GM12801 (cell line): ENCODE data around the gene KIFC1.

Experiments
- TF ChIP-seq, protein P1 (sequence below): IDR thresholded peaks from one replicate; pipeline ENCODE4 v1.5.1; 2011; ENCODE audit warnings: control low read depth; ENCODE audit not compliant: insufficient read length; ENCODE audit errors: extremely low read depth

Gene KIFC1

DNA sequence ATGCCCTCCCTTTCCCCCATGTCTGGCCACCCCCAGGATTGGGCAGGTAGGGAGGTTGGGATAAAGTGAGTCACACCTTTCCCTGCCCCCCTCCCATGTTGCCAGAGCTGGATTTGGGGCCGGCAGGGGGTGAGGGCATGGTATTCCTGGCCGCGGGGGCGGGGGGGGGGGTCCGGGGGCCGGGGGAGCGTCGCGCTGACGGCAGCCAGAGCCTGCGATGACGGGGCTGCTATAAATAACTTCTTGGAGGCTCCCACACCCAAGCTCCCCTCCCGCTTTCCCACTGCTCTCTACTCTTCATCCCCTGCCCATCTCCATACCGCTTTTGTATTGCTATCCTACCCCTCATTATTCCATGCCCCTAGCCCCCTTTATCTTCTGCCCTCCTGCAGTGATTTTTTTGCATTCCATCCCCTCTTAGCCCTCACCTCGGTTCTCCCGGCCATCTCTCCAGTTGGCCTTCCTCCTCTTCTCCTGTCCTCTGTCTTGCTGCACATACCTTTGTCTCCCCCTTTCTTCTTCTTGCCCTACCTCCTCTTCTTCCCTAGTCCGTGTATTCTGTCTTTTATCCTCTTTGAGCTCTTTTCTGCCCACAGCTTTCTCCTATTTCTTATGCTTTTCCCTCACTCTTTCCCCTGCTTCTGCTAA lies 42.0 kb downstream of the KIFC1 start:
- TF ChIP-seq, protein P1, sequence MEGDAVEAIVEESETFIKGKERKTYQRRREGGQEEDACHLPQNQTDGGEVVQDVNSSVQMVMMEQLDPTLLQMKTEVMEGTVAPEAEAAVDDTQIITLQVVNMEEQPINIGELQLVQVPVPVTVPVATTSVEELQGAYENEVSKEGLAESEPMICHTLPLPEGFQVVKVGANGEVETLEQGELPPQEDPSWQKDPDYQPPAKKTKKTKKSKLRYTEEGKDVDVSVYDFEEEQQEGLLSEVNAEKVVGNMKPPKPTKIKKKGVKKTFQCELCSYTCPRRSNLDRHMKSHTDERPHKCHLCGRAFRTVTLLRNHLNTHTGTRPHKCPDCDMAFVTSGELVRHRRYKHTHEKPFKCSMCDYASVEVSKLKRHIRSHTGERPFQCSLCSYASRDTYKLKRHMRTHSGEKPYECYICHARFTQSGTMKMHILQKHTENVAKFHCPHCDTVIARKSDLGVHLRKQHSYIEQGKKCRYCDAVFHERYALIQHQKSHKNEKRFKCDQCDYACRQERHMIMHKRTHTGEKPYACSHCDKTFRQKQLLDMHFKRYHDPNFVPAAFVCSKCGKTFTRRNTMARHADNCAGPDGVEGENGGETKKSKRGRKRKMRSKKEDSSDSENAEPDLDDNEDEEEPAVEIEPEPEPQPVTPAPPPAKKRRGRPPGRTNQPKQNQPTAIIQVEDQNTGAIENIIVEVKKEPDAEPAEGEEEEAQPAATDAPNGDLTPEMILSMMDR: no peak

DNA sequence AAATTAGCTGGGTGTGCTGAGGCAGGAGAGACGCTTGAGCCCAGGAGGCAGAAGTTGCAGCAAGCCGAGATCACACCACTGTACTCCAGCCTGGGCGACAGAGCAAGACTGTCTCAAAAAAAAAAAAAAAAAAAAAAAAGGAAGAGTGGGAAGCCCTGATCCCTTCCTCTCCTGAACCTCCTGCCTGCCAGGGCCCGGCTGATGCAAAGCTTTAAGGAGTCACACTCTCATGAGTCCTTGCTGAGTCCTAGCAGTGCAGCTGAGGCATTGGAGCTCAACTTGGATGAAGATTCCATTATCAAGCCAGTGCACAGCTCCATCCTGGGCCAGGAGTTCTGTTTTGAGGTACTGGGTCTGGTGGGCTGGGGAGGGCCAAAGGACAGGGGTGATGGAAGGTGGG lies 43.3 kb downstream of the KIFC1 start:
- TF ChIP-seq, protein P1: no peak

DNA sequence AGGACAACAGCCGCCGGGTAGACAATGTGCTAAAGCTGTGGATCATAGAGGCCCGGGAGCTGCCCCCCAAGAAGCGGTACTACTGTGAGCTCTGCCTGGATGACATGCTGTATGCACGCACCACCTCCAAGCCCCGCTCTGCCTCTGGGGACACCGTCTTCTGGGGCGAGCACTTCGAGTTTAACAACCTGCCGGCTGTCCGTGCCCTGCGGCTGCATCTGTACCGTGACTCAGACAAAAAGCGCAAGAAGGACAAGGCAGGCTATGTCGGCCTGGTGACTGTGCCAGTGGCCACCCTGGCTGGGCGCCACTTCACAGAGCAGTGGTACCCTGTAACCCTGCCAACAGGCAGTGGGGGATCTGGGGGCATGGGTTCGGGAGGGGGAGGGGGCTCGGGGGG lies 46.0 kb downstream of the KIFC1 start:
- TF ChIP-seq, protein P1: no peak

DNA sequence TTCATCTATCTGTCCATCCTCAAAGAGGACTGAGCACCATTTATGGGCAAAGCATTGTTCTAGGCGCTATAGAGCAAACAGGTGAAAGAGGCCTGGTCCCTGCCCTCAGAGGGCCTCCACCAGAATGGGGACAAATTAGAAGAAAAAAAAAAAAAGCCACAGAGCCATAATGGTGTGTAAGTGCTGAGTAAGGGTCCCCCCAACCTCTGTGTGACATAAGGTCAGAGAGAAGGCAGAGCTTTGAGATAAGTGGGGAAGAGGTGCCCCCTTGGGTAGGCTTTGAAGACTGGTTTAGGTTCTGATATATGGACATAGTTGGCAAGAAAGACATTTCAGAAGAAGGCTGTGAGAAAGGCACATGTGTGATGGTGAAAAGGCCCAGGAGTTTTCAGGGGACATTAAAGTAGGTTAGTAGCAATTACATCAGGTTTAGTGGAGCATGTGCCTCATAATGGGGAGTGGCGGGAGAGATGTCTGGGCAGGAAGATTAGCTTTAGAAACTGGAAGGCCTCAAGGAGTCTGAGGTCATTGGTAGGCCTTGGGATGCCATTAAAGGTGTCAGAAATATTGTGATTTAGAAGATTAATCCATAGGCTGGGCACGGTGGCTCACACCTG lies 47.5 kb downstream of the KIFC1 start:
- TF ChIP-seq, protein P1: no peak

DNA sequence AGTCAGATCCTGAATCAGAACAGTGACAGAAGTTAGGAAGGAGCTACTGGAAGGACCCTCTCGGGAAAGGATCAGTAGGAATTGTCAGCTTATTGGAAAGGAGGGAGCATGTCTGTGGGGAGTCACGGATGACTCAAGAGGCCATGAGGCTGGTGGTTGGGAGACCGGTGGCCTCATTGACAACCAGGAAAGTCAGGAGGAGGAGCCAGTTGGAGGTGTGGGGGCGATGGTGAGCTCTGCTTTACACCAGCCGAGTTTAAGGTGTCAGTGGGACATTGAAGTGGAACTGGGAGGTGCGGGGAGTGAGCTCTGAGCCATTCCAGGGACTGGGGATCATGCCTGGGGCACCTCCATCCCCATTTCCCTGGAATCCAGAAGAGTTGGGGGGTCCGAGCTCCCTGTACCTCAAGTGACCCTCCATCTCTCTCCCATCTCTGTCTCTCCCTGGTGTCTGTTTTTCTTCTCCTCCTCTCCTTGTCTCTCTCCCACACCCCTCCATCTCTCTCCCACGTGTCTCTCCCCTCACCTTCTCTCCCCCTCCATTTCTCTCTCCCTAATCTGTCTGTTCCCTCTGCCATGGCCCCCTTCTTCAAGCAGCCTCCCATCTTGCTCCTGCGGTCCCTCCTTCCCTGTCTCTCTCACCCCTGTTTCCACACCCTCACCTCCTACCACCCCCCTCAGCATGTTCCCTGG lies 48.5 kb downstream of the KIFC1 start:
- TF ChIP-seq, protein P1: no peak

DNA sequence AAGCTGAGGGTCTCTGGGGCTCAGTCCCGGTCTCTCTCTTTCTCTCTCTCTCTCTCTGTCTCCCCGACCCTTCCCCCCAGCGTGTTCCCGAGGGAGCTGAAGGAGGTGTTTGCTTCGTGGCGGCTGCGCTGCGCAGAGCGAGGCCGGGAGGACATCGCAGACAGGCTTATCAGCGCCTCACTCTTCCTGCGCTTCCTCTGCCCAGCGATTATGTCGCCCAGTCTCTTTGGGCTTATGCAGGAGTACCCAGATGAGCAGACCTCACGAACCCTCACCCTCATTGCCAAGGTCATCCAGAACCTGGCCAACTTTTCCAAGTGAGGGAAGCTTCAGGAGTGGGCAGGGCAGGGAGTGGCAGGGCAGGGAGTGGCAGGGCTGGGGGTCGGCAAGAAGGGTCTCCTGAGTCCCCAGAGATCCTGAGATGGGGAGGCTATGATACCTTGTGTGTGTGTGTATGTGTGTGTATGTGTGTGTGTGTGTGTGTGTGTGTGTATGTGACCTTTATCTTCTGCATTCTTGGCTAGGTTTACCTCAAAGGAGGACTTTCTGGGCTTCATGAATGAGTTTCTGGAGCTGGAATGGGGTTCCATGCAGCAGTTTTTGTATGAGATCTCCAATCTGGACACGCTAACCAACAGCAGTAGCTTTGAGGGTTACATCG lies 49.2 kb downstream of the KIFC1 start:
- TF ChIP-seq, protein P1: no peak

DNA sequence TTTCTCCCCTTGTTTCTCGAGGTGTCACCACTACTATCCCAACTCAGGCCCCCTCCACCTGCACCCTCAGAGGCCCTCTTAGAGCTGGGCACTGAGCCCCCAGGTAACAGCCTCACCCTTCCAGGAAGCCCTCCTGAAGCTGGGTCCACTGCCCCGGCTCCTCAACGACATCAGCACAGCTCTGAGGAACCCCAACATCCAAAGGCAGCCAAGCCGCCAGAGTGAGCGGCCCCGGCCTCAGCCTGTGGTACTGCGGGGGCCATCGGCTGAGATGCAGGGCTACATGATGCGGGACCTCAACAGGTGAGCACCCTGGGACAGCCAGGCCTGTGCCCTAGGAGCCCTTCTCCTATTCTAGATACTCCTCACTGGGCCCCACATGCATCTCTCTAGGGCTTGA lies 49.8 kb downstream of the KIFC1 start:
- TF ChIP-seq, protein P1: no peak
